HEK293 (cell line): ENCODE results near the gene MEAK7.

Experiments used
- CTCF ChIA-PET: fragments of 350-600 bp; formaldehyde crosslinking; extraction: SDS; loops from one replicate; lab custom pipeline; 2021; ENCODE audit warnings: antibody characterized with exemption; lab: Yijun Ruan, JAX
- POLR2A ChIA-PET: fragments of 300-600 bp; formaldehyde crosslinking; extraction: SDS; loops from one replicate; lab custom pipeline; 2020; ENCODE audit warnings: antibody characterized with exemption, inconsistent platforms; lab: Yijun Ruan, JAX
- H3K27ac ChIP-seq: fragments of 200-500 bp; sonication (Bioruptor generic); 2 replicates; pipeline ENCODE4 v1.5.1; 2014; ENCODE audit warnings: low read depth, low read length, control low read depth, inconsistent platforms; ENCODE audit errors: extremely low read depth
- H3K36me3 ChIP-seq, 2 experiments: fragments of 200-500 bp in 1 of 2; sonication (Bioruptor generic) in 1 of 2; 1 replicate in 1 of 2; 2 replicates in 1 of 2; pipeline ENCODE4 v1.5.1; 2014 to 2017; ENCODE audit warnings: inconsistent platforms in 2 of 2, low read length in 2 of 2; ENCODE audit not compliant: control insufficient read depth in 2 of 2, insufficient read depth in 1 of 2
- H3K4me1 ChIP-seq: fragments of 200-500 bp; sonication (Bioruptor generic); 2 replicates; pipeline ENCODE4 v1.5.1; 2014; ENCODE audit warnings: mild to moderate bottlenecking, low read length, inconsistent platforms; ENCODE audit not compliant: control insufficient read depth, insufficient read depth
- H3K4me3 ChIP-seq: 2 replicates; pipeline ENCODE4 v1.5.1; 2011; ENCODE audit warnings: low read depth, mild to moderate bottlenecking, control low read depth, low read length, moderate library complexity
- H3K9me3 ChIP-seq: fragments of 200-500 bp; sonication (Bioruptor generic); 2 replicates; pipeline ENCODE4 v1.5.1; 2014; ENCODE audit warnings: low read depth, low read length, inconsistent platforms; ENCODE audit not compliant: control insufficient read depth, insufficient read depth
- EGR2 ChIP-seq: fragments of 450-650 bp; formaldehyde crosslinking; IDR thresholded peaks from 2 replicates; pipeline ENCODE4 v1.5.1; 2016; ENCODE audit warnings: low read depth, missing biosample characterization, missing genetic modification characterization
- MYNN ChIP-seq: fragments of 450-650 bp; formaldehyde crosslinking; IDR thresholded peaks from 2 replicates; pipeline ENCODE4 v1.5.1; 2016; ENCODE audit warnings: missing biosample characterization, missing genetic modification characterization, borderline replicate concordance
- REST ChIP-seq: fragments of 450-650 bp; formaldehyde crosslinking; IDR thresholded peaks from 2 replicates; pipeline ENCODE4 v1.5.1; 2016; ENCODE audit warnings: missing biosample characterization, missing genetic modification characterization
- SCRT2 ChIP-seq: fragments of 450-650 bp; formaldehyde crosslinking; IDR thresholded peaks from 2 replicates; pipeline ENCODE4 v1.5.1; 2016; ENCODE audit warnings: missing biosample characterization, missing genetic modification characterization
- ZBTB20 ChIP-seq: fragments of 450-650 bp; formaldehyde crosslinking; IDR thresholded peaks from 2 replicates; pipeline ENCODE4 v1.5.1; 2016; ENCODE audit warnings: missing biosample characterization, missing genetic modification characterization
- ZFHX2 ChIP-seq: fragments of 450-650 bp; formaldehyde crosslinking; conservative IDR thresholded peaks from 2 replicates; pipeline ENCODE4 v1.5.1; 2016; ENCODE audit warnings: missing biosample characterization, missing genetic modification characterization
- ZNF10 ChIP-seq: fragments of 450-650 bp; formaldehyde crosslinking; IDR thresholded peaks from 2 replicates; pipeline ENCODE4 v1.5.1; 2017; ENCODE audit warnings: missing biosample characterization, missing genetic modification characterization
- ZNF23 ChIP-seq: fragments of 450-650 bp; formaldehyde crosslinking; IDR thresholded peaks from 2 replicates; pipeline ENCODE4 v1.5.1; 2016; ENCODE audit warnings: missing biosample characterization, missing genetic modification characterization, borderline replicate concordance
- ZNF274 ChIP-seq, 2 experiments: fragments of 200-500 bp in 1 of 2; fragments of 450-650 bp in 1 of 2; sonication (Bioruptor generic) in 1 of 2; formaldehyde crosslinking in 1 of 2; IDR thresholded peaks; 2 replicates each; pipeline versions ENCODE4 v1.5.1 to v1.6.1; 2014 to 2016; ENCODE audit warnings: borderline replicate concordance in 1 of 2, inconsistent platforms in 1 of 2, low read length in 1 of 2, missing biosample characterization in 1 of 2, missing genetic modification characterization in 1 of 2
- ZNF335 ChIP-seq: fragments of 450-650 bp; formaldehyde crosslinking; conservative IDR thresholded peaks from 2 replicates; pipeline ENCODE4 v1.5.1; 2016; ENCODE audit warnings: missing biosample characterization, missing genetic modification characterization
- ZNF544 ChIP-seq: fragments of 450-650 bp; formaldehyde crosslinking; IDR thresholded peaks from 2 replicates; pipeline ENCODE4 v1.5.0; 2017; ENCODE audit warnings: missing biosample characterization, missing genetic modification characterization
- ZNF629 ChIP-seq: fragments of 450-650 bp; formaldehyde crosslinking; IDR thresholded peaks from 2 replicates; pipeline ENCODE4 v1.5.1; 2017; ENCODE audit warnings: missing biosample characterization, missing genetic modification characterization
- ZNF670 ChIP-seq: fragments of 450-650 bp; formaldehyde crosslinking; IDR thresholded peaks from 2 replicates; pipeline ENCODE4 v1.5.1; 2016; ENCODE audit warnings: missing biosample characterization, missing genetic modification characterization, low read depth
- ZNF701 ChIP-seq: fragments of 450-650 bp; formaldehyde crosslinking; IDR thresholded peaks from 2 replicates; pipeline ENCODE4 v1.5.1; 2016; ENCODE audit warnings: missing biosample characterization, missing genetic modification characterization
- ZNF830 ChIP-seq: fragments of 450-650 bp; IDR thresholded peaks from 2 replicates; pipeline ENCODE4 v1.5.0; 2018; ENCODE audit warnings: missing biosample characterization, missing genetic modification characterization, low read depth, mild to moderate bottlenecking, moderate library complexity
- TF ChIP-seq, protein P1 (sequence below): fragments of 450-650 bp; formaldehyde crosslinking; IDR thresholded peaks from 2 replicates; pipeline ENCODE4 v1.5.1; 2016; ENCODE audit warnings: missing biosample characterization, missing genetic modification characterization
- TF ChIP-seq, protein P2 (sequence below): fragments of 450-650 bp; formaldehyde crosslinking; IDR thresholded peaks from 2 replicates; pipeline ENCODE4 v1.5.1; 2016; ENCODE audit warnings: missing biosample characterization, missing genetic modification characterization
- TF ChIP-seq, protein P3 (sequence below): fragments of 450-650 bp; formaldehyde crosslinking; IDR thresholded peaks from 2 replicates; pipeline ENCODE4 v1.5.1; 2016; ENCODE audit warnings: missing biosample characterization, missing genetic modification characterization

MEAK7 gene

GRCh38 chr16:84514874-84515835 lies 10.7 kb upstream of the MEAK7 start:
- Histone ChIP-seq H3K9me3 (no peaks in the 10 kb centered on the region), H3K36me3 (no peaks in the 10 kb centered on the region), H3K4me3 (no peak overlapping the region), H3K4me1 (no peaks in the 10 kb centered on the region), H3K27ac (no peak overlapping the region)
- ChIA-PET POLR2A (no interaction called here), CTCF (interaction anchor here (0.6 to 12.1 kb wide), 4 partner anchors 18 to 456 kb away, joined by 3 to 137 read pairs (median 4); partner anchors contain the start of gene COTL1)
- TF ChIP-seq ZNF335 (tag by site-specific recombination), result peak; percentile 33; the same call in 1 of the 2 replicates
- TF ChIP-seq, protein P1, sequence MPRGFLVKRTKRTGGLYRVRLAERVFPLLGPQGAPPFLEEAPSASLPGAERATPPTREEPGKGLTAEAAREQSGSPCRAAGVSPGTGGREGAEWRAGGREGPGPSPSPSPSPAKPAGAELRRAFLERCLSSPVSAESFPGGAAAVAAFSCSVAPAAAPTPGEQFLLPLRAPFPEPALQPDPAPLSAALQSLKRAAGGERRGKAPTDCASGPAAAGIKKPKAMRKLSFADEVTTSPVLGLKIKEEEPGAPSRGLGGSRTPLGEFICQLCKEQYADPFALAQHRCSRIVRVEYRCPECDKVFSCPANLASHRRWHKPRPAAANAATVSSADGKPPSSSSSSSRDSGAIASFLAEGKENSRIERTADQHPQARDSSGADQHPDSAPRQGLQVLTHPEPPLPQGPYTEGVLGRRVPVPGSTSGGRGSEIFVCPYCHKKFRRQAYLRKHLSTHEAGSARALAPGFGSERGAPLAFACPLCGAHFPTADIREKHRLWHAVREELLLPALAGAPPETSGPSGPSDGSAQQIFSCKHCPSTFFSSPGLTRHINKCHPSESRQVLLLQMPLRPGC (tag by site-specific recombination), result no peak

DNA sequence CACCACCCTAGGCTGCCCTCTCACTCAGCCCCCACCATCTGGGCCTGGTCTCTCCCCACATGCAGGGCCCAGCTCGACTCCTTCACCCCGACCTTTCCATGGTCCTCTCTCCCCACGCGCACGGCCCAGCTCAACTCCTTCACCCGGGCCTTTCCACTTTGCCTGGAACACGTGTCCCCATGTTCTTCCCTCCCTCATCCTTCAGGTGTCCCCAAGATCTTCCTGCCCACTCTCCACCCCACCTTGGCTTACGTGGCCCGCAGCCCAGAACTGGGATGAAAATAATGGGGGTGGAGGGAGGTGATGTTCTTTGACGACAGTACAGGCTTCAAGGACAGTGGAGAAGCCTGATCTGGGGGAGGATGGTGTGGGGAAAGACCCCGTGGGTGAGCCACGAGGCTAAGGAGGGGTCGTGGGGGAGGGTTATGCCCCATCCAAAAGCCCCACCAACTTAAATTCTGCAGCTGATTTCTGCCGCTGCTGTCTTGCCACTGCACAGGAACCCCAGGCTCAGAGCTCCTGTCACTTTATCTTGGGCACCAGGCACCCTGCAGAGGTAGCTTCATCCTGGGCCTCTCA lies 9.9 kb upstream of the MEAK7 start:
- no peak overlapping the region for H3K4me3 ChIP-seq
- ChIA-PET POLR2A (no interaction called here), CTCF (interaction anchor here (0.6 to 12.1 kb wide), 5 partner anchors 19 to 454 kb away, joined by 3 to 137 read pairs (median 3); partner anchors contain the start of gene COTL1)
- no peaks in the 10 kb centered on the region for H3K9me3 ChIP-seq
- TF ChIP-seq, protein P2, sequence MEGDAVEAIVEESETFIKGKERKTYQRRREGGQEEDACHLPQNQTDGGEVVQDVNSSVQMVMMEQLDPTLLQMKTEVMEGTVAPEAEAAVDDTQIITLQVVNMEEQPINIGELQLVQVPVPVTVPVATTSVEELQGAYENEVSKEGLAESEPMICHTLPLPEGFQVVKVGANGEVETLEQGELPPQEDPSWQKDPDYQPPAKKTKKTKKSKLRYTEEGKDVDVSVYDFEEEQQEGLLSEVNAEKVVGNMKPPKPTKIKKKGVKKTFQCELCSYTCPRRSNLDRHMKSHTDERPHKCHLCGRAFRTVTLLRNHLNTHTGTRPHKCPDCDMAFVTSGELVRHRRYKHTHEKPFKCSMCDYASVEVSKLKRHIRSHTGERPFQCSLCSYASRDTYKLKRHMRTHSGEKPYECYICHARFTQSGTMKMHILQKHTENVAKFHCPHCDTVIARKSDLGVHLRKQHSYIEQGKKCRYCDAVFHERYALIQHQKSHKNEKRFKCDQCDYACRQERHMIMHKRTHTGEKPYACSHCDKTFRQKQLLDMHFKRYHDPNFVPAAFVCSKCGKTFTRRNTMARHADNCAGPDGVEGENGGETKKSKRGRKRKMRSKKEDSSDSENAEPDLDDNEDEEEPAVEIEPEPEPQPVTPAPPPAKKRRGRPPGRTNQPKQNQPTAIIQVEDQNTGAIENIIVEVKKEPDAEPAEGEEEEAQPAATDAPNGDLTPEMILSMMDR, result no peak
- TF ChIP-seq ZFHX2 (tag by site-specific recombination) (peak; percentile 53), ZNF335 (tag by site-specific recombination) (no peak), ZNF629 (tag by site-specific recombination) (no peak), SCRT2 (no peak), EGR2 (tag by site-specific recombination) (peak; percentile 65), ZNF10 (tag by site-specific recombination) (no peak)
- H3K36me3 ChIP-seq, result no peaks in the 10 kb centered on the region
- H3K4me1 ChIP-seq, result no peaks in the 10 kb centered on the region
- H3K27ac ChIP-seq, result no peak overlapping the region

DNA sequence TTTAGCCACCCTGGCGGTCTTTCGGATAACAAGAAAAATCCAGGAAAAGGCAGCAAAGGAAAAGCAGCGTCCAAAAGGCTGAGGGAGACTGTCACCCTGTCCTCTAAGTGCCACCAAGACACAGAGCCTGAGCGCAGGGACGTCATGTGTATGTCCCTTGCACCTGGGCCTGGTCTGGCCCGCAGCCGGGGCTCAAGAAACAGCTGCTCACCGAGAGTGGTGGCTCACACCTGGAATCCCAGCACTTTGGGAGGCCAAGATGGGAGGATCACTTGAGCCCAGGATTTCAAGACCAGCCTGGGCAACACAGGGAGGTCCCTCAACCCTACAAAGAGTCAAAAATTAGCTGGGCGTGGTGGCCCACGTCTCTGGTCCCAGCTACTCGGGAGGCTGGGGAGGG lies 9.2 kb upstream of the MEAK7 start:
- Histone ChIP-seq H3K27ac (no peak overlapping the region), H3K9me3 (no peaks in the 10 kb centered on the region), H3K4me1 (no peaks in the 10 kb centered on the region)
- CTCF ChIA-PET, result interaction anchor here (0.7 to 12.1 kb wide), 4 partner anchors 107 to 455 kb away, joined by 3 to 137 read pairs (median 4); partner anchors contain the start of gene COTL1
- TF ChIP-seq ZNF670 (tag by site-specific recombination), result no peak
- no peak for TF ChIP-seq REST (tag by site-specific recombination)
- no peak for TF ChIP-seq ZNF544
- no peak for TF ChIP-seq ZNF701 (tag by site-specific recombination)
- TF ChIP-seq MYNN (tag by site-specific recombination), result no peak
- no peak for TF ChIP-seq ZNF23 (tag by site-specific recombination)
- no peak for TF ChIP-seq ZNF830 (tag by site-specific recombination)
- TF ChIP-seq, protein P3, sequence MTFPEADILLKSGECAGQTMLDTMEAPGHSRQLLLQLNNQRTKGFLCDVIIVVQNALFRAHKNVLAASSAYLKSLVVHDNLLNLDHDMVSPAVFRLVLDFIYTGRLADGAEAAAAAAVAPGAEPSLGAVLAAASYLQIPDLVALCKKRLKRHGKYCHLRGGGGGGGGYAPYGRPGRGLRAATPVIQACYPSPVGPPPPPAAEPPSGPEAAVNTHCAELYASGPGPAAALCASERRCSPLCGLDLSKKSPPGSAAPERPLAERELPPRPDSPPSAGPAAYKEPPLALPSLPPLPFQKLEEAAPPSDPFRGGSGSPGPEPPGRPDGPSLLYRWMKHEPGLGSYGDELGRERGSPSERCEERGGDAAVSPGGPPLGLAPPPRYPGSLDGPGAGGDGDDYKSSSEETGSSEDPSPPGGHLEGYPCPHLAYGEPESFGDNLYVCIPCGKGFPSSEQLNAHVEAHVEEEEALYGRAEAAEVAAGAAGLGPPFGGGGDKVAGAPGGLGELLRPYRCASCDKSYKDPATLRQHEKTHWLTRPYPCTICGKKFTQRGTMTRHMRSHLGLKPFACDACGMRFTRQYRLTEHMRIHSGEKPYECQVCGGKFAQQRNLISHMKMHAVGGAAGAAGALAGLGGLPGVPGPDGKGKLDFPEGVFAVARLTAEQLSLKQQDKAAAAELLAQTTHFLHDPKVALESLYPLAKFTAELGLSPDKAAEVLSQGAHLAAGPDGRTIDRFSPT, result no peak
- no peak for TF ChIP-seq ZNF274 (IDR thresholded peaks at IDR 0.05; ENCODE audit: low read length)
- TF ChIP-seq ZNF274 (tag by site-specific recombination; IDR thresholded peaks at IDR 0.05; ENCODE audit: borderline replicate concordance), result no peak
- no peak for TF ChIP-seq ZBTB20
- TF ChIP-seq, all 188 proteins: peak for 0
- Histone ChIP-seq H3K4me3 (no peak overlapping the region), H3K36me3 (no peaks in the 10 kb centered on the region)
- POLR2A ChIA-PET, result no interaction called here
